HEK293 (cell line): Measurements from ENCODE around the gene TMEM150C.

Source experiments
- CTCF ChIA-PET: fragments of 350-600 bp; formaldehyde crosslinking; extraction: SDS; loops from one replicate; lab custom pipeline; 2021; ENCODE audit warnings: antibody characterized with exemption; lab: Yijun Ruan, JAX
- POLR2A ChIA-PET: fragments of 300-600 bp; formaldehyde crosslinking; extraction: SDS; loops from one replicate; lab custom pipeline; 2020; ENCODE audit warnings: antibody characterized with exemption, inconsistent platforms; lab: Yijun Ruan, JAX
- H3K27ac ChIP-seq: fragments of 200-500 bp; sonication (Bioruptor generic); 2 replicates; pipeline ENCODE4 v1.5.1; 2014; ENCODE audit warnings: low read depth, low read length, control low read depth, inconsistent platforms; ENCODE audit errors: extremely low read depth
- H3K36me3 ChIP-seq, 2 experiments: fragments of 200-500 bp in 1 of 2; sonication (Bioruptor generic) in 1 of 2; 1 replicate in 1 of 2; 2 replicates in 1 of 2; pipeline ENCODE4 v1.5.1; 2014 to 2017; ENCODE audit warnings: inconsistent platforms in 2 of 2, low read length in 2 of 2; ENCODE audit not compliant: control insufficient read depth in 2 of 2, insufficient read depth in 1 of 2
- H3K4me1 ChIP-seq: fragments of 200-500 bp; sonication (Bioruptor generic); 2 replicates; pipeline ENCODE4 v1.5.1; 2014; ENCODE audit warnings: mild to moderate bottlenecking, low read length, inconsistent platforms; ENCODE audit not compliant: control insufficient read depth, insufficient read depth
- H3K4me3 ChIP-seq: 2 replicates; pipeline ENCODE4 v1.5.1; 2011; ENCODE audit warnings: low read depth, mild to moderate bottlenecking, control low read depth, low read length, moderate library complexity
- H3K9me3 ChIP-seq: fragments of 200-500 bp; sonication (Bioruptor generic); 2 replicates; pipeline ENCODE4 v1.5.1; 2014; ENCODE audit warnings: low read depth, low read length, inconsistent platforms; ENCODE audit not compliant: control insufficient read depth, insufficient read depth
- GLI4 ChIP-seq: fragments of 450-650 bp; formaldehyde crosslinking; IDR thresholded peaks from 2 replicates; pipeline ENCODE4 v1.5.1; 2016; ENCODE audit warnings: missing biosample characterization, missing genetic modification characterization
- IKZF3 ChIP-seq: fragments of 450-650 bp; IDR thresholded peaks from 2 replicates; pipeline ENCODE4 v1.5.0; 2018; ENCODE audit warnings: missing biosample characterization, mild to moderate bottlenecking, missing genetic modification characterization, moderate library complexity
- KLF16 ChIP-seq: fragments of 450-650 bp; formaldehyde crosslinking; IDR thresholded peaks from 2 replicates; pipeline ENCODE4 v1.5.1; 2017; ENCODE audit warnings: missing biosample characterization, missing genetic modification characterization
- MZF1 ChIP-seq: fragments of 450-650 bp; formaldehyde crosslinking; IDR thresholded peaks from 2 replicates; pipeline ENCODE4 v1.5.1; 2017; ENCODE audit warnings: missing biosample characterization, missing genetic modification characterization, borderline replicate concordance
- PRDM6 ChIP-seq: fragments of 450-650 bp; formaldehyde crosslinking; IDR thresholded peaks from 2 replicates; pipeline ENCODE4 v1.5.1; 2017; ENCODE audit warnings: missing biosample characterization, missing genetic modification characterization
- REPIN1 ChIP-seq: fragments of 450-650 bp; formaldehyde crosslinking; IDR thresholded peaks from 2 replicates; pipeline ENCODE4 v1.5.1; 2017; ENCODE audit warnings: missing biosample characterization, missing genetic modification characterization, low read depth
- SALL2 ChIP-seq: fragments of 450-650 bp; formaldehyde crosslinking; IDR thresholded peaks from 2 replicates; pipeline ENCODE4 v1.5.0; 2017; ENCODE audit warnings: missing biosample characterization, mild to moderate bottlenecking, missing genetic modification characterization, borderline replicate concordance
- SCRT1 ChIP-seq: fragments of 450-650 bp; formaldehyde crosslinking; IDR thresholded peaks from 2 replicates; pipeline ENCODE4 v1.5.1; 2016; ENCODE audit warnings: missing biosample characterization, missing genetic modification characterization, borderline replicate concordance
- TCF7L2 ChIP-seq: IDR thresholded peaks from 2 replicates; pipeline ENCODE4 v1.6.1; 2011; ENCODE audit warnings: low read depth, mild to moderate bottlenecking, inconsistent platforms, low read length, moderate library complexity, borderline replicate concordance
- ZBTB44 ChIP-seq: fragments of 450-650 bp; IDR thresholded peaks from 2 replicates; pipeline ENCODE4 v1.5.1; 2018; ENCODE audit warnings: missing biosample characterization, mild to moderate bottlenecking, missing genetic modification characterization
- ZBTB7A ChIP-seq: fragments of 450-650 bp; formaldehyde crosslinking; IDR thresholded peaks from 2 replicates; pipeline ENCODE4 v1.5.1; 2016; ENCODE audit warnings: low read depth, missing biosample characterization, missing genetic modification characterization
- ZNF274 ChIP-seq, 2 experiments: fragments of 200-500 bp in 1 of 2; fragments of 450-650 bp in 1 of 2; sonication (Bioruptor generic) in 1 of 2; formaldehyde crosslinking in 1 of 2; IDR thresholded peaks; 2 replicates each; pipeline versions ENCODE4 v1.5.1 to v1.6.1; 2014 to 2016; ENCODE audit warnings: borderline replicate concordance in 1 of 2, inconsistent platforms in 1 of 2, low read length in 1 of 2, missing biosample characterization in 1 of 2, missing genetic modification characterization in 1 of 2
- ZNF280C ChIP-seq: fragments of 450-650 bp; formaldehyde crosslinking; IDR thresholded peaks from 2 replicates; pipeline ENCODE4 v1.5.1; 2016; ENCODE audit warnings: missing biosample characterization, missing genetic modification characterization
- ZNF324 ChIP-seq: fragments of 450-650 bp; formaldehyde crosslinking; IDR thresholded peaks from 2 replicates; pipeline ENCODE4 v1.5.1; 2016; ENCODE audit warnings: missing biosample characterization, missing genetic modification characterization
- ZNF354C ChIP-seq: fragments of 450-650 bp; formaldehyde crosslinking; IDR thresholded peaks from 2 replicates; pipeline ENCODE4 v1.5.1; 2016; ENCODE audit warnings: missing biosample characterization, missing genetic modification characterization, low read depth, borderline replicate concordance
- ZNF404 ChIP-seq: fragments of 450-650 bp; formaldehyde crosslinking; IDR thresholded peaks from 2 replicates; pipeline ENCODE4 v1.5.1; 2017; ENCODE audit warnings: missing biosample characterization, missing genetic modification characterization
- ZNF529 ChIP-seq: fragments of 450-650 bp; formaldehyde crosslinking; IDR thresholded peaks from 2 replicates; pipeline ENCODE4 v1.5.1; 2017; ENCODE audit warnings: missing genetic modification characterization, missing biosample characterization; ENCODE audit not compliant: insufficient replicate concordance
- ZNF544 ChIP-seq: fragments of 450-650 bp; formaldehyde crosslinking; IDR thresholded peaks from 2 replicates; pipeline ENCODE4 v1.5.0; 2017; ENCODE audit warnings: missing biosample characterization, missing genetic modification characterization
- ZNF555 ChIP-seq: fragments of 450-650 bp; formaldehyde crosslinking; conservative IDR thresholded peaks from 2 replicates; pipeline ENCODE4 v1.5.1; 2017; ENCODE audit warnings: missing biosample characterization, mild to moderate bottlenecking, missing genetic modification characterization, inconsistent platforms
- ZNF600 ChIP-seq: fragments of 450-650 bp; formaldehyde crosslinking; IDR thresholded peaks from 2 replicates; pipeline ENCODE4 v1.5.1; 2016; ENCODE audit warnings: missing biosample characterization, missing genetic modification characterization
- ZNF626 ChIP-seq: fragments of 450-650 bp; sonication (Bioruptor Pico); formaldehyde crosslinking; IDR thresholded peaks from 2 replicates; pipeline ENCODE4 v1.5.1; 2018; ENCODE audit warnings: missing biosample characterization, missing genetic modification characterization, inconsistent platforms
- ZNF785 ChIP-seq: fragments of 450-650 bp; formaldehyde crosslinking; IDR thresholded peaks from 2 replicates; pipeline ENCODE4 v1.5.1; 2016; ENCODE audit warnings: missing biosample characterization, missing genetic modification characterization
- ZNF791 ChIP-seq: fragments of 450-650 bp; formaldehyde crosslinking; IDR thresholded peaks from 2 replicates; pipeline ENCODE4 v1.5.1; 2016; ENCODE audit warnings: missing biosample characterization, missing genetic modification characterization
- ZSCAN16 ChIP-seq: fragments of 450-650 bp; formaldehyde crosslinking; IDR thresholded peaks from 2 replicates; pipeline ENCODE4 v1.5.1; 2016; ENCODE audit warnings: missing biosample characterization, missing genetic modification characterization
- ZSCAN30 ChIP-seq: fragments of 450-650 bp; IDR thresholded peaks from 2 replicates; pipeline ENCODE4 v1.5.1; 2018; ENCODE audit warnings: missing biosample characterization, mild to moderate bottlenecking, missing genetic modification characterization, moderate library complexity

TMEM150C gene

GRCh38 chr4:82589756-82590155, 28.0 kb upstream of the TMEM150C start:
- POLR2A ChIA-PET: no interaction called here
- Histone ChIP-seq H3K27ac (no peak overlapping the region), H3K4me1 (no peaks in the 10 kb centered on the region), H3K4me3 (no peak overlapping the region), H3K36me3 (no peaks in the 10 kb centered on the region), H3K9me3 (no peaks in the 10 kb centered on the region)
- TF ChIP-seq MZF1 (tag by site-specific recombination) (no peak), ZNF626 (tag by site-specific recombination) (no peak), ZNF280C (tag by site-specific recombination) (no peak), ZNF354C (no peak), ZBTB7A (tag by site-specific recombination) (no peak), ZSCAN30 (tag by site-specific recombination) (no peak)
- CTCF ChIA-PET: interaction anchor here (0.6 to 0.7 kb wide), 2 partner anchors 32 to 165 kb away, joined by 4 read pairs; no protein-coding TSS in a partner anchor

- ChIA-PET POLR2A (no interaction called here), CTCF (interaction anchor here (0.5 to 0.7 kb wide), 7 partner anchors 29 to 266 kb away, joined by 3 to 6 read pairs (median 4); no protein-coding TSS in a partner anchor)
- no peak overlapping the region for H3K4me3 ChIP-seq
- H3K4me1 ChIP-seq: no peaks in the 10 kb centered on the region
- H3K36me3 ChIP-seq: no peaks in the 10 kb centered on the region
- no peak overlapping the region for H3K27ac ChIP-seq
- TF ChIP-seq SALL2 (tag by site-specific recombination) (no peak), ZBTB44 (tag by site-specific recombination) (no peak), TCF7L2 (no peak), SCRT1 (no peak), MZF1 (tag by site-specific recombination) (no peak), ZNF600 (no peak), ZSCAN16 (tag by site-specific recombination) (no peak), PRDM6 (tag by site-specific recombination) (no peak), REPIN1 (tag by site-specific recombination) (no peak), GLI4 (tag by site-specific recombination) (no peak), IKZF3 (tag by site-specific recombination) (no peak), ZNF785 (tag by site-specific recombination) (no peak), ZNF544 (no peak), ZNF555 (no peak), ZNF404 (tag by site-specific recombination) (no peak), ZNF324 (tag by site-specific recombination) (no peak), KLF16 (no peak), ZNF529 (no peak), ZNF791 (tag by site-specific recombination) (no peak), ZNF274 (IDR thresholded peaks at IDR 0.05; ENCODE audit: low read length) (no peak), ZNF274 (tag by site-specific recombination; IDR thresholded peaks at IDR 0.05; ENCODE audit: borderline replicate concordance) (no peak)
- no peaks in the 10 kb centered on the region for H3K9me3 ChIP-seq
These were observed 27.0 kb upstream of the TMEM150C start for GRCh38 chr4:82588771-82589270.
